Activated CD4-positive, alpha-beta T cell treated with anti-CD3 and anti-CD28 coated beads for 36 hours (primary cell): ENCODE measurements around the gene GSTO1. TPM values are rescaled to one million over a fixed set of nuclear protein-coding genes. Genes with fewer than 3 reads are reported as not detected.

Experiments
- ATAC-seq: fragments of 200-7000 bp; cut with Tn5 transposase; one replicate; pipeline ENCODE4 v1.10.0; 2021; ENCODE audit warnings: mild to moderate bottlenecking, moderate library complexity
- CTCF ChIA-PET: fragments of 350-600 bp; sonication (Branson Sonifier 250); formaldehyde crosslinking; loops from one replicate; lab custom pipeline; 2021; ENCODE audit warnings: antibody characterized with exemption; lab: Charles Lee
- POLR2A ChIA-PET: fragments of 350-600 bp; sonication (Branson Sonifier 250); formaldehyde crosslinking; loops from one replicate; lab custom pipeline; 2021; ENCODE audit warnings: antibody characterized with exemption, inconsistent platforms; lab: Charles Lee
- DNase-seq: peaks from one replicate; pipeline ENCODE4 v3.0.0-alpha.2; 2020
- H3K27ac Mint-ChIP-seq: one replicate; pipeline ENCODE4 v1.8.0; 2021; ENCODE audit warnings: mixed read lengths
- H3K27me3 Mint-ChIP-seq: one replicate; pipeline ENCODE4 v1.8.0; 2021; ENCODE audit warnings: mixed read lengths
- H3K36me3 Mint-ChIP-seq: one replicate; pipeline ENCODE4 v1.8.0; 2021; ENCODE audit warnings: low read depth, mixed read lengths
- H3K4me1 Mint-ChIP-seq: one replicate; pipeline ENCODE4 v1.8.0; 2021; ENCODE audit warnings: mixed read lengths
- H3K4me3 Mint-ChIP-seq: one replicate; pipeline ENCODE4 v1.8.0; 2021; ENCODE audit warnings: mild to moderate bottlenecking, moderate library complexity, mixed read lengths
- H3K9me3 Mint-ChIP-seq: one replicate; pipeline ENCODE4 v1.8.0; 2021; ENCODE audit warnings: low read depth, mixed read lengths
- intact Hi-C, 2 experiments: fragments of 100-400 bp; cut with DNase I in 1 of 2; cut with micrococcal nuclease in 1 of 2; formaldehyde crosslinking; loops; one replicate each; pipeline versions ENCODE4 v1.14.2 to v1.15.1; 2022 to 2024; cut with DNase I, micrococcal nuclease
- total RNA-seq, 2 experiments: library from RNA; stranded (reverse); gene quantifications; one replicate each; pipeline ENCODE4 v1.2.3, GENCODE V29; 2021

GSTO1 gene
- total RNA-seq, 2 experiments from 2014 or later: 261 to 320 TPM

GRCh38 chr10:104274762-104275721 is 20.4 kb downstream of the GSTO1 start:
- intact Hi-C loops: loop anchor here (1.0 kb wide), 2 partner anchors 75 to 76 kb away; no protein-coding TSS in a partner anchor
- peak overlapping the region; percentile 30 for H3K4me3 Mint-ChIP-seq
- CTCF ChIA-PET: interaction anchor here (0.6 to 5.2 kb wide), 52 partner anchors 8 to 387 kb away, joined by 3 to 115 read pairs (median 4); partner anchors contain the start of genes CFAP43, CFAP58, GSTO1 and ITPRIP
- H3K27ac Mint-ChIP-seq: no peak overlapping the region
- H3K27me3 Mint-ChIP-seq: peaks cover 8% of the 10 kb centered on the region
- POLR2A ChIA-PET: interaction anchor here (1.2 kb wide), 1 partner anchor 20 kb away, joined by 5 read pairs; the partner anchor contains the start of gene GSTO1
- H3K9me3 Mint-ChIP-seq: no peaks in the 10 kb centered on the region
- H3K4me1 Mint-ChIP-seq: no peaks in the 10 kb centered on the region
- peak; percentile 93 for ATAC-seq
- DNase-seq: peak; percentile 75
- no peaks in the 10 kb centered on the region for H3K36me3 Mint-ChIP-seq

- intact Hi-C loops: no loop called here
- CTCF ChIA-PET: interaction anchor here (1.0 to 5.2 kb wide), 11 partner anchors 12 to 126 kb away, joined by 3 to 115 read pairs (median 5); partner anchors contain the start of genes CFAP58 and ITPRIP
- DNase-seq (no peak), ATAC-seq (no peak)
- Mint-ChIP-seq H3K27ac (no peak overlapping the region), H3K36me3 (no peaks in the 10 kb centered on the region), H3K4me3 (no peak overlapping the region), H3K27me3 (peaks cover 8% of the 10 kb centered on the region), H3K4me1 (no peaks in the 10 kb centered on the region), H3K9me3 (no peaks in the 10 kb centered on the region)
- POLR2A ChIA-PET: no interaction called here
These were observed 21.5 kb downstream of the GSTO1 start for GRCh38 chr10:104276192-104276591.

DNA sequence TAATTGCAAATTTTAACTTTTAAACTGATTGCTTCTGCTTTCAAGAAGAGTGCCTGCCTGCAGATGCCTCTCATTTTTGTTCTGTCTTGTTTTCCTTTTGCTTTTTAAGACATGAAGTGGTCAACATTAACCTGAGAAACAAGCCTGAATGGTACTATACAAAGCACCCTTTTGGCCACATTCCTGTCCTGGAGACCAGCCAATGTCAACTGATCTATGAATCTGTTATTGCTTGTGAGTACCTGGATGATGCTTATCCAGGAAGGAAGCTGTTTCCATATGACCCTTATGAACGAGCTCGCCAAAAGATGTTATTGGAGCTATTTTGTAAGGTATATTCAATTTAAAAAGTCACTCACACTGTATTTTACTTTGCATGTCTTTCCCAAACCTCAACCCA is 23.1 kb downstream of the GSTO1 start:
- Mint-ChIP-seq H3K9me3 (no peaks in the 10 kb centered on the region), H3K27ac (no peak overlapping the region), H3K27me3 (peaks cover 9% of the 10 kb centered on the region), H3K36me3 (no peaks in the 10 kb centered on the region), H3K4me3 (no peak overlapping the region), H3K4me1 (no peaks in the 10 kb centered on the region)
- intact Hi-C loops: no loop called here
- ATAC-seq: no peak
- DNase-seq: no peak
- ChIA-PET POLR2A (no interaction called here), CTCF (interaction anchor here (0.6 to 5.2 kb wide), 5 partner anchors 8 to 29 kb away, joined by 3 to 46 read pairs (median 5); no protein-coding TSS in a partner anchor)

- ATAC-seq: no peak
- no peaks in the 10 kb centered on the region for H3K9me3 Mint-ChIP-seq
- intact Hi-C loops: no loop called here
- ChIA-PET CTCF (interaction anchor here (0.6 to 2.5 kb wide), 8 partner anchors 9 to 27 kb away, joined by 3 to 15 read pairs (median 4); no protein-coding TSS in a partner anchor), POLR2A (interaction anchor here (0.6 kb wide), 1 partner anchor 45 kb away, joined by 5 read pairs; no protein-coding TSS in a partner anchor)
- DNase-seq: no peak
- H3K27ac Mint-ChIP-seq: no peak overlapping the region
- H3K27me3 Mint-ChIP-seq: peaks cover 9% of the 10 kb centered on the region
- no peaks in the 10 kb centered on the region for H3K4me1 Mint-ChIP-seq
- H3K36me3 Mint-ChIP-seq: no peaks in the 10 kb centered on the region
- H3K4me3 Mint-ChIP-seq: no peak overlapping the region
These were observed 25.0 kb downstream of the GSTO1 start for GRCh38 chr10:104279550-104280259.

- CTCF ChIA-PET: interaction anchor here (0.6 kb wide), 1 partner anchor 9 kb away, joined by 3 read pairs; no protein-coding TSS in a partner anchor
- no peaks in the 10 kb centered on the region for H3K36me3 Mint-ChIP-seq
- intact Hi-C loops: no loop called here
- no peaks in the 10 kb centered on the region for H3K9me3 Mint-ChIP-seq
- no peak for DNase-seq
- no peak for ATAC-seq
- H3K27me3 Mint-ChIP-seq: peaks cover 2% of the 10 kb centered on the region
- no peak overlapping the region for H3K27ac Mint-ChIP-seq
- H3K4me3 Mint-ChIP-seq: no peak overlapping the region
- POLR2A ChIA-PET: no interaction called here
- no peaks in the 10 kb centered on the region for H3K4me1 Mint-ChIP-seq
These were observed 27.0 kb downstream of the GSTO1 start for GRCh38 chr10:104281694-104282093.

DNA sequence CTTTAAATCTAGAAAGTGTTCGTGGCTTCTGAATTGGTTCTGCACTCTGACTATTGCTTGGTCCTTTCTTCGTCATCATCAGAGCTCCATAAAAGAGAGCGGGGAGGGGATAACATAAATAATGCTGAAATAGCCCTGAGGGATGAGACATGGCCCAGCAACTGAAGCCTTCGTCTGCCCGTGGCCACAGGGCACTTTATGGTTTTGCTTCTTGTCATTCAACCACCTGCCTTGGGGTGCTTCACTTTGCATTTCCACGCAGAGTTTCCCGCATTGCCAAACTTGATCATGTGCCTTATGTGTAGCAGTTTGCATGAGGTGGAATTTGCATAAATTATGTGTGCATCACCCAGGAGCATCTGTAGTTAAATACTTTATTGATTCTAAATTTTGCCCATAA is 30.2 kb downstream of the GSTO1 start:
- intact Hi-C loops: no loop called here
- CTCF ChIA-PET: interaction anchor here (2.7 to 7.8 kb wide), 2 partner anchors 10 to 66 kb away, joined by 13 to 115 read pairs; no protein-coding TSS in a partner anchor
- peaks cover 9% of the 10 kb centered on the region for H3K27me3 Mint-ChIP-seq

DNA sequence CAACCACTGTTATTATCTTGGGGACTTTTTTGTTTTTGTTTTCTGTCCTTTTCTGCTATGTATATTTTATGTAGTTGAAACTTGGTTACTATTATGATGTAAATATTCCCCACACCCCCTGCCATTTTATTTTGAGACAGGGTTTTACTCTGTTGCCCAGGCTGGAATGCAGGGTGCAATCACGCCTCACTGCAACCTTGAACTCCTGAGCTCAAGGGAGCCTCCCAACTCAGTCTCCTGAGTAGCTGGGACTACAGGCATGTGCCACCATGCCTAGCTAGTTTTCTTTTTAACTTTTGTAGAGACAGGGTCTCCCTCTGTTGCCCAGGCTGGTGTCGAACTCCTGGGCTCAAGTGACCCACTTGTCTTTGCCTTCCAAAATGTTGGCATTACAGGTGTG is 32.2 kb downstream of the GSTO1 start:
- intact Hi-C loops: no loop called here
- ChIA-PET POLR2A (no interaction called here), CTCF (interaction anchor here (1.4 to 7.8 kb wide), 5 partner anchors 12 to 95 kb away, joined by 3 to 115 read pairs (median 3); partner anchors contain the start of gene ITPRIP)
- Mint-ChIP-seq H3K36me3 (no peaks in the 10 kb centered on the region), H3K4me3 (no peak overlapping the region), H3K9me3 (no peaks in the 10 kb centered on the region), H3K27me3 (peaks cover 15% of the 10 kb centered on the region), H3K4me1 (peaks cover 6% of the 10 kb centered on the region), H3K27ac (no peak overlapping the region)
- DNase-seq: no peak
- ATAC-seq: no peak

More for the DNA sequence above, 30.2 kb downstream of the GSTO1 start:
- Mint-ChIP-seq H3K9me3 (no peaks in the 10 kb centered on the region), H3K4me1 (no peaks in the 10 kb centered on the region), H3K4me3 (no peak overlapping the region), H3K36me3 (no peaks in the 10 kb centered on the region), H3K27ac (no peak overlapping the region)
- ATAC-seq (no peak), DNase-seq (no peak)
- POLR2A ChIA-PET: no interaction called here

GRCh38 chr10:104288355-104288754 is 33.7 kb downstream of the GSTO1 start:
- Mint-ChIP-seq H3K4me1 (peaks cover 14% of the 10 kb centered on the region), H3K36me3 (no peaks in the 10 kb centered on the region), H3K4me3 (no peak overlapping the region), H3K27me3 (peaks cover 15% of the 10 kb centered on the region), H3K9me3 (no peaks in the 10 kb centered on the region), H3K27ac (no peak overlapping the region)
- ChIA-PET CTCF (interaction anchor here (0.8 to 7.8 kb wide), 4 partner anchors 11 to 62 kb away, joined by 4 to 115 read pairs (median 59); no protein-coding TSS in a partner anchor), POLR2A (no interaction called here)
- ATAC-seq (no peak), DNase-seq (no peak)
- intact Hi-C loops: no loop called here

DNA sequence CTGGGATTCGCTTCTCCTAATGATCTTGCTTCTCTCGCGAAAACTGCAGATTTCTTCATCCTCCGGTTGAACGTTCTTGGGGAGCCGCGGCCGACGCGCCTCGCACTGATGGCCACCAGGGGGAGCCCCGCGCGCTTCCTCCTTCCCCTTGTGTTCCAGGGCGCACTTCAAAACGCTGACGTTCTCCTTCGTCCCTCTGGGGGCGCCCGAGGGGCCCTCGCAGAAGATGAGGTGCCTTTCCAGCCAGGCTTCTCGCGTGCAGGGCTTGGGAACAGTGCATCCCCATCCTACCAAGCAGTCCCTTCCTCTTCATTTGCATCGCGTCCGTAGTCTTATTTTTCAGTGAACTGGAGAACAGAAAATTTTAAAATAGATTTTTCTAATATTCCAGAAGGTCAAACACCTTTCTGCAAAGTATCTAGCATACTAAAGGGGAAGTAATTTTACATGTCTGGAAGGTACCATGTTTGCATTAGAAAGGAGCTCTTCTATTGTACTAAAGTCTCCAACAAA is 36.8 kb downstream of the GSTO1 start:
- peaks cover 19% of the 10 kb centered on the region for H3K4me1 Mint-ChIP-seq
- no peaks in the 10 kb centered on the region for H3K36me3 Mint-ChIP-seq
- H3K27me3 Mint-ChIP-seq: peaks cover 15% of the 10 kb centered on the region
- ATAC-seq (peak; percentile 99), DNase-seq (peak; percentile 94)
- ChIA-PET POLR2A (interaction anchor here (0.6 to 1.5 kb wide), 2 partner anchors 22 to 62 kb away, joined by 4 read pairs; partner anchors contain the start of gene CFAP58), CTCF (interaction anchor here (0.5 to 8.2 kb wide), 36 partner anchors 8 to 521 kb away, joined by 3 to 142 read pairs (median 4); partner anchors contain the start of genes CFAP43, CFAP58 and ITPRIP)
- intact Hi-C loops: loop anchor here (1.0 to 2.0 kb wide), 4 partner anchors 14 to 331 kb away; partner anchors contain the start of gene GSTO2 (in 1 of the 2)
- H3K27ac Mint-ChIP-seq: no peak overlapping the region
- no peak overlapping the region for H3K4me3 Mint-ChIP-seq
- no peaks in the 10 kb centered on the region for H3K9me3 Mint-ChIP-seq

DNA sequence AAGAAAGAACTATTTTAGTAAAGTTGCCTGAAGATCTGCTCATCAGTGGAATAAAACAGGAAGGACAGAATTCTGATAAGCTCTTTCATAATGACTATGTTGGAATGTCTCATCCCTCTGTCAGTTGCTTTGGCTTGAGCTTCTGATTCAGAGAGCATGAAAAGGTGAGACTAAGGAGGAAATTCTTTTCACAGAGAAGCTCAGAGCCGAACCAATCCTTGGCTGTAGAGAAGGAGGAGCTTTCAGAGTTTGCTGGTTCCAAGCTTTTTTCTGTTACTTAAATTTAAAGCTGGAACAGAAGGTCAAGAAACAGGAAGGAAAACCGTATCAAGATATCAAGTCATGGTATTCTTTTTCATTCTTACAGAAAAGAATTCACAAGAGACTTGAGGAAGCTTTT is 38.3 kb downstream of the GSTO1 start:
- peak overlapping the region; percentile 53 for H3K27ac Mint-ChIP-seq
- ChIA-PET POLR2A (interaction anchor here (1.5 kb wide), 1 partner anchor 60 kb away, joined by 4 read pairs; the partner anchor contains the start of gene CFAP58), CTCF (interaction anchor here (0.5 to 8.2 kb wide), 20 partner anchors 9 to 591 kb away, joined by 3 to 142 read pairs (median 10); partner anchors contain the start of genes CFAP58, GSTO1 and ITPRIP)
- DNase-seq (no peak), ATAC-seq (no peak)
- intact Hi-C loops: no loop called here
- no peaks in the 10 kb centered on the region for H3K9me3 Mint-ChIP-seq
- H3K4me1 Mint-ChIP-seq: peaks cover 19% of the 10 kb centered on the region
- no peak overlapping the region for H3K4me3 Mint-ChIP-seq
- H3K36me3 Mint-ChIP-seq: no peaks in the 10 kb centered on the region
- peaks cover 13% of the 10 kb centered on the region for H3K27me3 Mint-ChIP-seq
